Astrocyte (in vitro differentiated cells and primary cell): Measurements from ENCODE around the gene USP1. TPM values are rescaled to one million over a fixed set of nuclear protein-coding genes. Genes with fewer than 3 reads are reported as not detected.

Experiments
- DNase-seq: peaks from one replicate; pipeline ENCODE4 v3.0.0-alpha.2; 2010; ENCODE audit warnings: low read depth
- FAIRE-seq: peaks from 2 replicates; lab custom pipeline; 2011; peaks lifted over from hg19 to GRCh38; lab: Jason Lieb, UNC
- H2AFZ ChIP-seq: 2 replicates; pipeline ENCODE4 v1.6.0; 2012; ENCODE audit warnings: low read depth, low read length, inconsistent platforms
- H3K27ac ChIP-seq: 2 replicates; pipeline ENCODE4 v1.5.1; 2011; ENCODE audit warnings: low read depth, low read length, inconsistent platforms
- H3K27me3 ChIP-seq: 2 replicates; pipeline ENCODE4 v1.6.0; 2011; ENCODE audit warnings: low read length, inconsistent platforms; ENCODE audit not compliant: insufficient read depth
- H3K36me3 ChIP-seq: 2 replicates; pipeline ENCODE4 v1.5.1; 2011; ENCODE audit warnings: low read length, inconsistent platforms; ENCODE audit not compliant: insufficient read depth
- H3K4me1 ChIP-seq: 2 replicates; pipeline ENCODE4 v1.5.1; 2011; ENCODE audit warnings: low read length, inconsistent platforms; ENCODE audit not compliant: insufficient read depth
- H3K4me2 ChIP-seq: 2 replicates; pipeline ENCODE4 v1.6.0; 2012; ENCODE audit warnings: low read length, inconsistent platforms
- H3K4me3 ChIP-seq: 2 replicates; pipeline ENCODE4 v1.5.1; 2011; ENCODE audit warnings: low read depth, mild to moderate bottlenecking, low read length, inconsistent platforms; ENCODE audit not compliant: insufficient read depth
- H3K79me2 ChIP-seq: 2 replicates; pipeline ENCODE4 v1.6.0; 2012; ENCODE audit warnings: mild to moderate bottlenecking, low read length, inconsistent platforms; ENCODE audit not compliant: insufficient read depth
- H3K9ac ChIP-seq: 2 replicates; pipeline ENCODE4 v1.6.0; 2012; ENCODE audit warnings: mild to moderate bottlenecking, low read length, inconsistent platforms
- H3K9me3 ChIP-seq: 2 replicates; pipeline ENCODE4 v1.5.1; 2012; ENCODE audit warnings: low read depth, mild to moderate bottlenecking, low read length, inconsistent platforms; ENCODE audit not compliant: insufficient read depth
- H4K20me1 ChIP-seq: 2 replicates; pipeline ENCODE4 v1.6.0; 2012; ENCODE audit warnings: low read length, inconsistent platforms; ENCODE audit not compliant: insufficient read depth
- H3K27ac Mint-ChIP-seq: one replicate; pipeline ENCODE4 v1.8.0; 2021; ENCODE audit warnings: mild to moderate bottlenecking, mixed read lengths; ENCODE audit not compliant: unreplicated experiment
- H3K27me3 Mint-ChIP-seq: one replicate; pipeline ENCODE4 v1.8.0; 2021; ENCODE audit warnings: low read depth, mixed read lengths; ENCODE audit not compliant: unreplicated experiment
- H3K36me3 Mint-ChIP-seq: one replicate; pipeline ENCODE4 v1.8.0; 2021; ENCODE audit warnings: low read depth, mixed read lengths; ENCODE audit not compliant: unreplicated experiment
- H3K4me1 Mint-ChIP-seq: one replicate; pipeline ENCODE4 v1.8.0; 2021; ENCODE audit warnings: low read depth, mixed read lengths; ENCODE audit not compliant: unreplicated experiment
- H3K4me3 Mint-ChIP-seq: one replicate; pipeline ENCODE4 v1.8.0; 2021; ENCODE audit warnings: mild to moderate bottlenecking, moderate library complexity, mixed read lengths; ENCODE audit not compliant: unreplicated experiment
- H3K9me3 Mint-ChIP-seq: one replicate; pipeline ENCODE4 v1.8.0; 2021; ENCODE audit warnings: mild to moderate bottlenecking, mixed read lengths; ENCODE audit not compliant: unreplicated experiment
- EZH2 ChIP-seq: IDR thresholded peaks from 2 replicates; pipeline ENCODE4 v1.6.1; 2012; ENCODE audit warnings: mild to moderate bottlenecking, low read length, inconsistent platforms; ENCODE audit not compliant: insufficient read depth
- total RNA-seq: library from RNA; stranded (reverse); gene quantifications from 2 replicates; pipeline ENCODE4 v1.2.1, GENCODE V29; 2021
- TF ChIP-seq, protein P1 (sequence below): IDR thresholded peaks from 2 replicates; pipeline ENCODE4 v1.5.1; 2011; ENCODE audit warnings: low read depth, mild to moderate bottlenecking, inconsistent platforms, low read length, moderate library complexity; ENCODE audit not compliant: insufficient read depth

The USP1 gene
- total RNA-seq, 1 donor from 2014 or later: 12.8 TPM

DNA sequence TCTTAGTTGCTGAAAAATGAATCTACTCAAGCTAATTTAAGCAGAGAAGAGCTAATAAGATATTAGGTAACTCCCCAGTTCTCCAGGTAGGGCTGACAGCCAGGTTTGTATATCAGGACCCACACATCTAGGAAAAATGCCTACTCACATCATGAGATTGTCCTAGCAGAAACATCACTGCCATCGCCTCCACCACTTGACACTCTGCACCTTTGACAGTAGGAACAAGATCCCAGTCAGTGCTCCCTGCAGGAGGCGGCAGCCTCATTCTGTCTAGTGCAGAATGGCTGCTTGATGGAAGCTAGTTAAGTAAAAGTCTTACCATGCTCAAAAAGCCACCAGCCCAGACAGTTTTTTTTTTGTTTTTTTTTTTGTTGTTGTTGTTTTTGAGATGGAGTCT is 31.6 kb upstream of the USP1 start:
- H3K9me3 ChIP-seq: no peaks in the 10 kb centered on the region
- no peaks in the 10 kb centered on the region for H3K9me3 Mint-ChIP-seq
- H3K36me3 ChIP-seq: no peaks in the 10 kb centered on the region
- H3K27me3 Mint-ChIP-seq: peaks cover 5% of the 10 kb centered on the region
- no peak overlapping the region for H3K27ac Mint-ChIP-seq
- H4K20me1 ChIP-seq: no peaks in the 10 kb centered on the region
- no peak overlapping the region for H3K4me2 ChIP-seq
- DNase-seq: no peak
- no peak for FAIRE-seq
- no peaks in the 10 kb centered on the region for H3K4me1 Mint-ChIP-seq
- no peaks in the 10 kb centered on the region for H3K4me1 ChIP-seq
- no peak overlapping the region for H3K9ac ChIP-seq
- no peak overlapping the region for H3K4me3 Mint-ChIP-seq
- H3K79me2 ChIP-seq: no peaks in the 10 kb centered on the region
- no peak for TF ChIP-seq EZH2
- TF ChIP-seq, protein P1, sequence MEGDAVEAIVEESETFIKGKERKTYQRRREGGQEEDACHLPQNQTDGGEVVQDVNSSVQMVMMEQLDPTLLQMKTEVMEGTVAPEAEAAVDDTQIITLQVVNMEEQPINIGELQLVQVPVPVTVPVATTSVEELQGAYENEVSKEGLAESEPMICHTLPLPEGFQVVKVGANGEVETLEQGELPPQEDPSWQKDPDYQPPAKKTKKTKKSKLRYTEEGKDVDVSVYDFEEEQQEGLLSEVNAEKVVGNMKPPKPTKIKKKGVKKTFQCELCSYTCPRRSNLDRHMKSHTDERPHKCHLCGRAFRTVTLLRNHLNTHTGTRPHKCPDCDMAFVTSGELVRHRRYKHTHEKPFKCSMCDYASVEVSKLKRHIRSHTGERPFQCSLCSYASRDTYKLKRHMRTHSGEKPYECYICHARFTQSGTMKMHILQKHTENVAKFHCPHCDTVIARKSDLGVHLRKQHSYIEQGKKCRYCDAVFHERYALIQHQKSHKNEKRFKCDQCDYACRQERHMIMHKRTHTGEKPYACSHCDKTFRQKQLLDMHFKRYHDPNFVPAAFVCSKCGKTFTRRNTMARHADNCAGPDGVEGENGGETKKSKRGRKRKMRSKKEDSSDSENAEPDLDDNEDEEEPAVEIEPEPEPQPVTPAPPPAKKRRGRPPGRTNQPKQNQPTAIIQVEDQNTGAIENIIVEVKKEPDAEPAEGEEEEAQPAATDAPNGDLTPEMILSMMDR: no peak
- no peaks in the 10 kb centered on the region for H3K36me3 Mint-ChIP-seq
- H3K4me3 ChIP-seq: no peak overlapping the region
- H2AFZ ChIP-seq: no peak overlapping the region
- no peaks in the 10 kb centered on the region for H3K27me3 ChIP-seq
- no peak overlapping the region for H3K27ac ChIP-seq

DNA sequence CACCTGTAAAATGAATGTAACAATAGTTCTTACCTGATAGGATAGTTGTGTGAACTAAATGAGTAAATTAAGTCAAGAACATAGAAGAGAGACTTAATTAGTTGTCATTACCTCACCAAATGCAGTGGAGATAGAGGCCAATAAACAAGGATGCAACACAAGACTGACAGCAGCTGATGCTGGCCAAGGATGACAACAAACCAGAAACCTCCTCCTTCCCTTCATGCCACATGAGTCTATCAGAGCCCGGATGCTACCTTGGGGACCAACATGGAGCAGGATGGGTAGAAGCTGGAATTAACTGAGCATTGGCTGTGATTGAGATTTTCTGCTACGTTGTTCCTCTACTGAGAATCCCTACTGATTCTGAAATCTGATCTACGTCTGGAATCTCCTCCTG is 30.3 kb upstream of the USP1 start:
- Histone ChIP-seq H3K27ac (no peak overlapping the region), H3K27me3 (no peaks in the 10 kb centered on the region), H3K4me1 (no peaks in the 10 kb centered on the region), H3K79me2 (no peaks in the 10 kb centered on the region), H3K36me3 (no peaks in the 10 kb centered on the region), H2AFZ (no peak overlapping the region), H3K9me3 (no peaks in the 10 kb centered on the region), H3K4me3 (no peak overlapping the region), H4K20me1 (no peaks in the 10 kb centered on the region), H3K9ac (no peak overlapping the region), H3K4me2 (no peak overlapping the region)
- Mint-ChIP-seq H3K4me3 (no peak overlapping the region), H3K4me1 (no peaks in the 10 kb centered on the region), H3K27me3 (peaks cover 5% of the 10 kb centered on the region), H3K27ac (no peak overlapping the region), H3K36me3 (no peaks in the 10 kb centered on the region), H3K9me3 (no peaks in the 10 kb centered on the region)
- TF ChIP-seq EZH2: no peak
- TF ChIP-seq, protein P1: no peak
- DNase-seq: no peak
- no peak for FAIRE-seq

DNA sequence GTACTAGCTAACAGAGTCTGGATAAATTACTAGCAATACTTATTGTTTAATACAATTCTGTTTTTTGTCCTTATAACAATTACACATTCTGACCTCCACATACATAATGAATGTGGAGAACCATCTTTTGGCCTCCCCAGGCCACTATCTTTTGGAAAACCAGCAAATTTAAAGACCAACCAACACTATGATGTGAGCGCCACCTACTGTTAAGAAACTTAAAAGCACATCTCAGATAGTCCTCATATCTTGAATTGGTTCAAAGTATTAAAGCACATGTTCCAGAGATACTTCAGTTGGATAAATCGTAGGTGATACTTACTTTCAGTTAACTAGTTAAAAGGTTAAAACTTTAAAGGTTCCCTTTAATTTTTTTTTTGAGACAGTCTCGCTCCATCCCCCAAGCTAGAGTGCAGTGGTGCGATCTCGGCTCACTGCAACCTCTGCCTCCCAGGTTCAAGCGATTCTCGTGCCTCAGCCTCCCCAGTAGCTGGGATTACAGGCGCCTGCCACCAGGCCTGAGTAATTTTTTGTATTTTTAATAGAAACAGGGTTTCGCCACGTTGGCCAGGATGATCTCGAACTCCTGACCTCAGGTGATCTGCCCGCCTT is 29.3 kb upstream of the USP1 start:
- DNase-seq (peak; percentile 19), FAIRE-seq (no peak)
- Mint-ChIP-seq H3K9me3 (no peaks in the 10 kb centered on the region), H3K36me3 (no peaks in the 10 kb centered on the region), H3K4me1 (no peaks in the 10 kb centered on the region), H3K4me3 (no peak overlapping the region), H3K27me3 (peaks cover 5% of the 10 kb centered on the region), H3K27ac (no peak overlapping the region)
- H3K4me3 ChIP-seq: no peak overlapping the region
- H3K79me2 ChIP-seq: no peaks in the 10 kb centered on the region
- no peak overlapping the region for H3K4me2 ChIP-seq
- H3K27me3 ChIP-seq: no peaks in the 10 kb centered on the region
- no peaks in the 10 kb centered on the region for H3K9me3 ChIP-seq
- H3K9ac ChIP-seq: no peak overlapping the region
- H3K27ac ChIP-seq: no peak overlapping the region
- no peaks in the 10 kb centered on the region for H4K20me1 ChIP-seq
- no peaks in the 10 kb centered on the region for H3K36me3 ChIP-seq
- H3K4me1 ChIP-seq: no peaks in the 10 kb centered on the region
- no peak for TF ChIP-seq EZH2
- TF ChIP-seq, protein P1: peak; percentile 85
- H2AFZ ChIP-seq: no peak overlapping the region
